22Rv1 (cell line): ENCODE results near the gene GM2A.

ENCODE experiments used
- CTCF ChIP-seq: fragments of 450-650 bp; IDR thresholded peaks from 2 replicates; pipeline ENCODE4 v1.5.1; 2017; ENCODE audit warnings: mild to moderate bottlenecking
- ZFX ChIP-seq: fragments of 450-650 bp; IDR thresholded peaks from 2 replicates; pipeline ENCODE4 v1.6.1; 2017; ENCODE audit warnings: antibody characterized with exemption, borderline replicate concordance

GRCh38 chr5:151258816-151259215 is 5.8 kb downstream of the GM2A start:
- TF ChIP-seq CTCF = no peak
- no peak for TF ChIP-seq ZFX
